A549 (cell line): Measurements from ENCODE around the gene UBE2C. TPM values are rescaled to one million over a fixed set of nuclear protein-coding genes. Genes with fewer than 3 reads are reported as not detected.

Experiments
- ATAC-seq, 2 experiments: fragments of 200-7000 bp in 1 of 2; fragments of >200 bp in 1 of 2; cut with Nextera tagmentation in 1 of 2; cut with Tn5 transposase in 1 of 2; 3 replicates each; pipeline versions ENCODE4 v1.8.0 to v1.9.1; 2018 to 2020; ENCODE audit warnings: mild to moderate bottlenecking in 1 of 2, moderate library complexity in 1 of 2
- CTCF ChIA-PET: fragments of 300-600 bp; sonication (Branson Sonifier 250); formaldehyde crosslinking; extraction: SDS; loops from one replicate; lab custom pipeline; 2021; ENCODE audit warnings: antibody characterized with exemption, inconsistent platforms; lab: Yijun Ruan, JAX
- POLR2A ChIA-PET: fragments of 350-600 bp; formaldehyde crosslinking; extraction: SDS; loops from one replicate; lab custom pipeline; 2021; ENCODE audit warnings: antibody characterized with exemption, inconsistent platforms; lab: Yijun Ruan, JAX
- DNase-seq, 2 experiments: peaks; one replicate each; pipeline versions ENCODE4 v3.0.0 to v3.0.0-alpha.2; 2011 to 2016; ENCODE audit warnings: low read depth in 1 of 2, low spot score in 1 of 2
- FAIRE-seq: peaks from 2 replicates; lab custom pipeline; 2011; peaks lifted over from hg19 to GRCh38; lab: Jason Lieb, UNC
- H3K27ac ChIP-seq, 2 experiments: fragments of >200 bp; sonication (Bioruptor Twin); formaldehyde crosslinking; 3 replicates each; pipeline ENCODE4 v1.5.1; 2016 to 2017
- H3K4me1 ChIP-seq: fragments of >200 bp; sonication (Bioruptor Twin); formaldehyde crosslinking; 3 replicates; pipeline ENCODE4 v1.6.1; 2016
- H3K4me2 ChIP-seq: fragments of >200 bp; sonication (Bioruptor Twin); formaldehyde crosslinking; 3 replicates; pipeline ENCODE4 v1.6.1; 2016
- H3K4me3 ChIP-seq: fragments of >200 bp; sonication (Bioruptor Twin); formaldehyde crosslinking; 3 replicates; pipeline ENCODE4 v1.5.1; 2016
- H3K9me3 ChIP-seq: fragments of >200 bp; sonication (Bioruptor Twin); formaldehyde crosslinking; 3 replicates; pipeline ENCODE4 v1.6.1; 2016
- ATOH8 ChIP-seq: fragments of 250-450 bp; sonication (Bioruptor Pico); IDR thresholded peaks from 2 replicates; pipeline ENCODE4 v1.5.0; 2020; ENCODE audit warnings: low read depth, mild to moderate bottlenecking, moderate library complexity
- BHLHE40 ChIP-seq: IDR thresholded peaks from 2 replicates; pipeline ENCODE4 v1.6.1; 2012; ENCODE audit warnings: low read depth, low read length, inconsistent platforms
- CBX2 ChIP-seq: fragments of 200-600 bp; sonication (generic); IDR thresholded peaks from 2 replicates; pipeline ENCODE4 v1.6.1; 2016; ENCODE audit warnings: low read depth, mild to moderate bottlenecking, borderline replicate concordance
- CHD4 ChIP-seq: fragments of 200-600 bp; sonication (generic); IDR thresholded peaks from 2 replicates; pipeline ENCODE4 v1.6.1; 2016; ENCODE audit warnings: antibody characterized with exemption, mild to moderate bottlenecking, borderline replicate concordance
- E2F6 ChIP-seq: IDR thresholded peaks from 2 replicates; pipeline ENCODE4 v1.6.1; 2012; ENCODE audit warnings: low read depth, borderline replicate concordance
- ESRRA ChIP-seq: fragments of 150-350 bp; IDR thresholded peaks from 2 replicates; pipeline ENCODE4 v1.6.1; 2014; ENCODE audit warnings: mild to moderate bottlenecking, low read length, borderline replicate concordance
- FOSB ChIP-seq: fragments of 250-450 bp; sonication (Bioruptor Pico); IDR thresholded peaks from 2 replicates; pipeline ENCODE4 v1.5.0; 2020; ENCODE audit warnings: mild to moderate bottlenecking, moderate library complexity
- FOSL2 ChIP-seq, 2 experiments: fragments of 450-650 bp in 1 of 2; fragments of >200 bp in 1 of 2; sonication (Bioruptor Twin) in 1 of 2; formaldehyde crosslinking; IDR thresholded peaks; 2 replicates each; pipeline versions ENCODE4 v1.5.0 to v1.6.1; 2016 to 2020; ENCODE audit warnings: mild to moderate bottlenecking in 1 of 2, moderate library complexity in 1 of 2
- GATA3 ChIP-seq: IDR thresholded peaks from 2 replicates; pipeline ENCODE4 v1.6.1; 2012; ENCODE audit warnings: borderline replicate concordance
- HDAC2 ChIP-seq: fragments of 200-600 bp; sonication (generic); IDR thresholded peaks from 2 replicates; pipeline ENCODE4 v1.6.1; 2016
- HEYL ChIP-seq: fragments of 250-450 bp; sonication (Bioruptor Pico); IDR thresholded peaks from 2 replicates; pipeline ENCODE4 v1.8.0; 2021; ENCODE audit warnings: mild to moderate bottlenecking, moderate library complexity
- HOXA7 ChIP-seq: fragments of 250-450 bp; sonication (Bioruptor Pico); IDR thresholded peaks from 2 replicates; pipeline ENCODE4 v1.5.0; 2020; ENCODE audit warnings: mild to moderate bottlenecking, moderate library complexity
- HOXB13 ChIP-seq: fragments of 250-450 bp; sonication (Bioruptor Pico); IDR thresholded peaks from 2 replicates; pipeline ENCODE4 v1.5.0; 2020; ENCODE audit warnings: low read depth, mild to moderate bottlenecking, moderate library complexity
- JUN ChIP-seq, 2 experiments: fragments of >200 bp; sonication (Bioruptor Twin); formaldehyde crosslinking; IDR thresholded peaks; 2 replicates in 1 of 2; 3 replicates in 1 of 2; pipeline ENCODE4 v1.6.1; 2016 to 2017
- JUNB ChIP-seq: fragments of >200 bp; sonication (Bioruptor Twin); formaldehyde crosslinking; IDR thresholded peaks from 2 replicates; pipeline ENCODE4 v1.6.1; 2016
- KDM5A ChIP-seq: fragments of 200-600 bp; sonication (generic); IDR thresholded peaks from 2 replicates; pipeline ENCODE4 v1.6.1; 2016; ENCODE audit warnings: antibody characterized with exemption, mild to moderate bottlenecking
- MAZ ChIP-seq: fragments of 150-350 bp; IDR thresholded peaks from 2 replicates; pipeline ENCODE4 v1.6.1; 2014; ENCODE audit warnings: antibody characterized with exemption, low read depth, low read length, borderline replicate concordance
- MYC ChIP-seq: IDR thresholded peaks from 2 replicates; pipeline ENCODE4 v1.6.1; 2012; ENCODE audit warnings: mild to moderate bottlenecking, inconsistent platforms, low read length, improper control_type of control experiment, borderline replicate concordance
- PBX3 ChIP-seq: IDR thresholded peaks from 2 replicates; pipeline ENCODE4 v1.6.1; 2012
- PHF8 ChIP-seq: fragments of 200-600 bp; sonication (generic); IDR thresholded peaks from 2 replicates; pipeline ENCODE4 v1.6.1; 2016; ENCODE audit warnings: low read depth, mild to moderate bottlenecking, antibody characterized with exemption, moderate library complexity, borderline replicate concordance
- POLR2A ChIP-seq: IDR thresholded peaks from 2 replicates; pipeline ENCODE4 v1.6.1; 2012; ENCODE audit warnings: mild to moderate bottlenecking, low read length
- POLR2AphosphoS2 ChIP-seq: conservative IDR thresholded peaks from 2 replicates; pipeline ENCODE4 v1.6.1; 2012; ENCODE audit warnings: low read length, improper control_type of control experiment, inconsistent platforms
- RAD21 ChIP-seq, 2 experiments: fragments of >200 bp in 1 of 2; sonication (Bioruptor Twin) in 1 of 2; formaldehyde crosslinking in 1 of 2; IDR thresholded peaks in 1 of 2; conservative IDR thresholded peaks in 1 of 2; 2 replicates in 1 of 2; 3 replicates in 1 of 2; pipeline ENCODE4 v1.6.1; 2012 to 2018; ENCODE audit warnings: inconsistent platforms in 1 of 2
- RARB ChIP-seq: fragments of 250-450 bp; sonication (Bioruptor Pico); IDR thresholded peaks from 2 replicates; pipeline ENCODE4 v1.8.0; 2021; ENCODE audit warnings: mild to moderate bottlenecking, moderate library complexity
- RFX5 ChIP-seq: fragments of 450-650 bp; IDR thresholded peaks from 2 replicates; pipeline ENCODE4 v1.7.1; 2014; ENCODE audit warnings: antibody characterized with exemption, mild to moderate bottlenecking, moderate library complexity
- SMC3 ChIP-seq: fragments of >200 bp; sonication (Bioruptor Twin); formaldehyde crosslinking; IDR thresholded peaks from 3 replicates; pipeline ENCODE4 v1.6.1; 2018; ENCODE audit warnings: inconsistent platforms
- TFCP2L1 ChIP-seq: fragments of 250-450 bp; sonication (Bioruptor Pico); IDR thresholded peaks from 2 replicates; pipeline ENCODE4 v1.5.0; 2021; ENCODE audit warnings: mild to moderate bottlenecking
- TP53 ChIP-seq: fragments of 250-450 bp; sonication (Bioruptor Pico); IDR thresholded peaks from 2 replicates; pipeline ENCODE4 v1.5.0; 2021; ENCODE audit warnings: mild to moderate bottlenecking, moderate library complexity
- USF2 ChIP-seq: fragments of 450-650 bp; IDR thresholded peaks from 2 replicates; pipeline ENCODE4 v1.6.1; 2014; ENCODE audit warnings: antibody characterized with exemption
- ZFP36 ChIP-seq: fragments of 450-650 bp; IDR thresholded peaks from 2 replicates; pipeline ENCODE4 v1.6.1; 2014; ENCODE audit warnings: borderline replicate concordance; ENCODE audit not compliant: partially characterized antibody
- WGBS: methylation state at CpG from one replicate; pipeline ENCODE4 v1.1.6; 2017; ENCODE audit errors: missing lambda C conversion rate; 5-methylcytosine and 5-hydroxymethylcytosine counted together
- polyA plus RNA-seq, 4 experiments: library from polyadenylated mRNA; depleted of rRNA in 3 of 4; stranded (reverse); fragments of >200 nt; fragmentation: RNase III in 1 of 4; extraction: RNeasy Plus Mini Kit Qiagen cat#74134 plus additional on column Dnase treatment in 1 of 4; gene quantifications; 2 replicates in 3 of 4; 3 replicates in 1 of 4; pipeline ENCODE4 v1.2.3, GENCODE V29; 2011 to 2017

UBE2C gene
- polyA plus RNA-seq, 2 of the 4 experiments (the other 2 are of a cell fraction) = 123 to 189 TPM

- Histone ChIP-seq H3K27ac (no peak overlapping the region), H3K4me3 (no peak overlapping the region), H3K4me1 (no peaks in the 10 kb centered on the region; the same call in 2 of the 3 replicates), H3K4me2 (no peak overlapping the region), H3K9me3 (no peaks in the 10 kb centered on the region)
- DNase-seq (no peak), ATAC-seq (no peak), FAIRE-seq (no peak)
- 64% methylated on average over 3 of the region's 3 CpGs for WGBS
- TF ChIP-seq HEYL (no peak), ESRRA (no peak), JUNB (no peak), FOSB (CRISPR knock-in tag) (no peak), GATA3 (no peak), POLR2A (no peak), HDAC2 (no peak), ATOH8 (CRISPR knock-in tag) (no peak), CHD4 (no peak), ZFP36 (no peak), RFX5 (no peak), KDM5A (no peak), USF2 (no peak), JUN (IDR thresholded peaks at IDR 0.05) (no peak)
- CTCF ChIA-PET = interaction anchor here (0.9 to 1.0 kb wide), 2 partner anchors 389 to 447 kb away, joined by 3 read pairs; no protein-coding TSS in a partner anchor
- POLR2A ChIA-PET = no interaction called here
These were observed 46.5 kb upstream of the UBE2C start for GRCh38 chr20:45765980-45766379.

GRCh38 chr20:45768479-45768878, 44.0 kb upstream of the UBE2C start:
- CTCF ChIA-PET = interaction anchor here (0.6 to 5.4 kb wide), 7 partner anchors 12 to 457 kb away, joined by 3 to 112 read pairs (median 4); no protein-coding TSS in a partner anchor
- no peak for TF ChIP-seq MAZ
- no peak for TF ChIP-seq PHF8
- no peak for TF ChIP-seq FOSB (CRISPR knock-in tag)
- TF ChIP-seq RARB (CRISPR knock-in tag) = no peak
- TF ChIP-seq CBX2 = no peak
- H3K27ac ChIP-seq = no peak overlapping the region
- ATAC-seq (no peak), DNase-seq (no peak), FAIRE-seq (no peak)
- no peak overlapping the region for H3K4me3 ChIP-seq
- H3K4me2 ChIP-seq = no peak overlapping the region
- POLR2A ChIA-PET = no interaction called here
- peaks cover 4% of the 10 kb centered on the region; the same call in 2 of the 3 replicates for H3K4me1 ChIP-seq
- H3K9me3 ChIP-seq = no peaks in the 10 kb centered on the region

- CTCF ChIA-PET = interaction anchor here (0.6 to 5.4 kb wide), 136 partner anchors 9 to 771 kb away, joined by 3 to 112 read pairs (median 5); partner anchors contain the start of genes DNTTIP1, EPPIN, PIGT and SNX21
- TF ChIP-seq PHF8 (no peak), SMC3 (peak; percentile 91), HOXA7 (CRISPR knock-in tag) (no peak), TFCP2L1 (no peak), RAD21 (conservative IDR thresholded peaks at IDR 0.05 in 1 of 2, IDR thresholded peaks at IDR 0.05 in 1 of 2) (peak; percentile 96 to 97), KDM5A (no peak), CHD4 (no peak), USF2 (peak; percentile 80), RFX5 (no peak), FOSL2 (IDR thresholded peaks at IDR 0.05) (no peak), FOSL2 (CRISPR knock-in tag; IDR thresholded peaks at IDR 0.05) (no peak), MYC (0 out of 2 replicates have a peak, but pooled peaks have one; percentile 51), PBX3 (no peak), HOXB13 (CRISPR knock-in tag) (no peak), BHLHE40 (no peak), HDAC2 (no peak), E2F6 (no peak), POLR2AphosphoS2 (no peak), TP53 (no peak)
These were observed 41.2 kb upstream of the UBE2C start for GRCh38 chr20:45771182-45771759.

More at GRCh38 chr20:45771182-45771759, 41.2 kb upstream of the UBE2C start:
- Histone ChIP-seq H3K4me3 (no peak overlapping the region), H3K4me1 (peaks cover 4% of the 10 kb centered on the region; the same call in 2 of the 3 replicates), H3K4me2 (peak overlapping the region; percentile 30; the same call in 2 of the 3 replicates), H3K9me3 (no peaks in the 10 kb centered on the region), H3K27ac (no peak overlapping the region; a peak in 1 of 6 replicates)
- DNase-seq (peak; percentile 62 to 77), FAIRE-seq (peak; percentile 56), ATAC-seq (peak; percentile 77 to 88)
- WGBS = 31% methylated on average over 5 of the region's 5 CpGs
- POLR2A ChIA-PET = interaction anchor here (1.3 to 1.4 kb wide), 2 partner anchors 408 to 448 kb away, joined by 3 to 5 read pairs; partner anchors contain the start of gene SYS1
